Measurements from ENCODE around the gene MYO1B. TPM values are rescaled to one million over a fixed set of nuclear protein-coding genes. Genes with fewer than 3 reads are reported as not detected.

The MYO1B gene
- total RNA-seq, 4 donors from 2014 or later = 16.9 to 43.8 (median 32.9) TPM

DNA sequence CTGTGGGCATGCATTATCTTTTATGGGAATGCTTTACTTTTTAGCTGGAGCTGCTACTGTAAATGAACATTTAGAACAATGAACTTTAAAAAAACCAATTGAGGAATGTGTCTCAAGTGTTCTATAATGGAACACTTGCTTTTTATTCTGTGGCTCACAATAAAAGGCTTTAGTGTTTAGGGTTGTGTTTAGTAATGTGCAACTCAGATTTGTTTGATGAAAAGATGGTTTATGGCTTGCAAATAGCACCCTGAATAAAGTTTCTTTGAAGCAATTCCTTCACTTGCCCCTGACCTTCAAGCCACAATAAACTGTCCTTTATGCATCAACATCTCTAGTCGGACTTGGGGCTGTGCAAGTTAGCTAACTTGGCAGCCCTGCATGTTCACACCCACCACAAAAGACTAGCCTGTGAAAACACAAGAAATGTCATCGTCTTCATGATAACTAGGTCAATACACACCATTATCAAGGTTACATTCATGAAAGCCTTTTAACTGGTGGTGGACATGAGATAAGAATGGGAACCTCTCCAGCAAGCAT, 98.7 kb downstream of the MYO1B start:
- DNase-seq = no peak
- Histone ChIP-seq H3K4me3 (replicated peaks in 1 of 3) (no peak overlapping the region), H3K36me3 (no peaks in the 10 kb centered on the region), H3K9me3 (no peaks in the 10 kb centered on the region), H3K4me1 (no peaks in the 10 kb centered on the region), H3K27ac (no peak overlapping the region), H3K27me3 (no peaks in the 10 kb centered on the region)
- TF ChIP-seq, protein P1, sequence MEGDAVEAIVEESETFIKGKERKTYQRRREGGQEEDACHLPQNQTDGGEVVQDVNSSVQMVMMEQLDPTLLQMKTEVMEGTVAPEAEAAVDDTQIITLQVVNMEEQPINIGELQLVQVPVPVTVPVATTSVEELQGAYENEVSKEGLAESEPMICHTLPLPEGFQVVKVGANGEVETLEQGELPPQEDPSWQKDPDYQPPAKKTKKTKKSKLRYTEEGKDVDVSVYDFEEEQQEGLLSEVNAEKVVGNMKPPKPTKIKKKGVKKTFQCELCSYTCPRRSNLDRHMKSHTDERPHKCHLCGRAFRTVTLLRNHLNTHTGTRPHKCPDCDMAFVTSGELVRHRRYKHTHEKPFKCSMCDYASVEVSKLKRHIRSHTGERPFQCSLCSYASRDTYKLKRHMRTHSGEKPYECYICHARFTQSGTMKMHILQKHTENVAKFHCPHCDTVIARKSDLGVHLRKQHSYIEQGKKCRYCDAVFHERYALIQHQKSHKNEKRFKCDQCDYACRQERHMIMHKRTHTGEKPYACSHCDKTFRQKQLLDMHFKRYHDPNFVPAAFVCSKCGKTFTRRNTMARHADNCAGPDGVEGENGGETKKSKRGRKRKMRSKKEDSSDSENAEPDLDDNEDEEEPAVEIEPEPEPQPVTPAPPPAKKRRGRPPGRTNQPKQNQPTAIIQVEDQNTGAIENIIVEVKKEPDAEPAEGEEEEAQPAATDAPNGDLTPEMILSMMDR (IDR thresholded peaks at IDR 0.05) = no peak
- TF ChIP-seq POLR2A (IDR thresholded peaks at IDR 0.05) = no peak
- WGBS, 2 donors = 62 to 85% methylated on average over 2 of the region's 2 CpGs
- intact Hi-C loops (cut with DNase I) = no loop called here

DNA sequence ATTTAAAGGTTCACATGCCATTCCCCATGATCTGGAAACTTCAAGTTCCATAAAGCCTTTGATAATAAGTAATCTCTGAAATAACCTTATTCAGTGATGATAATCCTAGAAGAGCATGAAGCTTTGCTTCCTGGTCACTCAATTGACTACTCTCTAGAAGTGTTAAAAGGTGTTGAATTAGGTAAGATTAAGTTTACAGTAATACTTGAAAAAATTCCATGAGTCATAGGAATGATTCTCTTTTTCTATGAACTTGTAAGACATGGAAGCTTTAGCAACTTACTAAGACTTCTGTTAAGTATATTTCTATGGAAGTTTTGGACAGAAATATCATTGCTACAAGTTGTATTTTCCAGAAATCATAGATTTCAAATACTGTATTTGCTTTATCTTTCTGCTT, 100.6 kb downstream of the MYO1B start:
- intact Hi-C loops (cut with DNase I) = no loop called here
- no peaks in the 10 kb centered on the region for H3K27me3 ChIP-seq
- H3K27ac ChIP-seq = no peak overlapping the region
- no peaks in the 10 kb centered on the region for H3K9me3 ChIP-seq
- no peaks in the 10 kb centered on the region for H3K36me3 ChIP-seq
- no peak for DNase-seq
- no peak overlapping the region for H3K4me3 ChIP-seq (replicated peaks in 1 of 3)
- no peak for TF ChIP-seq POLR2A (IDR thresholded peaks at IDR 0.05)
- TF ChIP-seq, protein P1 (IDR thresholded peaks at IDR 0.05) = no peak
- no peaks in the 10 kb centered on the region for H3K4me1 ChIP-seq

DNA sequence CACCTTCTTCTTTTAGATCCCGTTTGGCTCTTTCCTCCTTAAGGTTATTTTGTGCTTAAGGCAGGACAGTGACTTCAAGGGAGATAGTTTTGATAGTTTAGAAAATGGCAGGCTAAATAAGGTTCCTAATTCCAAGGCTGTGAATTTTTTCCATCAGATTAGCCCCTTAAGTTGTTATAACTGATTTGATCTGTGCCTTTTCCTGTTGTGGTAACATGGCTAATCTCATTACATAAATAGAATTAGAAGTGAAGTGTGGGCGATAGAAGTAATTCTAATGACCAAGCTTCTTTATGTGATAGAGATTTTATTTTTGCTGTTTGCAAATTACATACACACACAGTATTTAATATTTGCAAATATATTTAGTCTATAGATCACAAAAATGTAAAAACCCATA, 102.0 kb downstream of the MYO1B start:
- 91 to 92% methylated on average over 2 of the region's 2 CpGs for WGBS, 2 donors

DNA sequence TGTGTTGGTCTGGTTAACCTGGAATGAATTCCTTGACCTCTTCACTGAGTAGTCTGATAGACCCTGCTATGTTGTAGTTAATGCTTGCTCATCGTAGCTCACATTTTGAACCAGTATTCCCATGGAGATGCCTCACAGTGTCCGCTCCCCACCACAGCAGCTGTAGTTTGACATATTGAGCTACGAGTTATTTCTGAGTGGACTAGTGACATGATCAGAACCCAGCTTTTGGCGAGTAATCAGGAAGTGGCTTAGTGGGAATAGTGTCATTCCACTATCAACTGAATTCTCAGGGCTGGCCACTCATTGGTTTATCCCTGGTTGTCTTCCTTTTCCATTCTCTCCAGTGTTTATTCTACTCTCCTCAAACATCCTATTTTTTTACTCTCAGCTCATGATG, 102.7 kb downstream of the MYO1B start:
- H3K4me1 ChIP-seq = no peaks in the 10 kb centered on the region
- H3K36me3 ChIP-seq = no peaks in the 10 kb centered on the region
- intact Hi-C loops (cut with DNase I) = no loop called here
- 92 to 93% methylated on average over 4 of the region's 4 CpGs for WGBS, 2 donors
- H3K27me3 ChIP-seq = no peaks in the 10 kb centered on the region
- DNase-seq = no peak
- H3K27ac ChIP-seq = no peak overlapping the region
- TF ChIP-seq POLR2A (IDR thresholded peaks at IDR 0.05) = no peak
- TF ChIP-seq, protein P1 (IDR thresholded peaks at IDR 0.05) = no peak
- no peak overlapping the region for H3K4me3 ChIP-seq (replicated peaks in 1 of 3)
- H3K9me3 ChIP-seq = no peaks in the 10 kb centered on the region

More for the DNA sequence above, 102.0 kb downstream of the MYO1B start:
- H3K36me3 ChIP-seq = no peaks in the 10 kb centered on the region
- no peak for TF ChIP-seq POLR2A (IDR thresholded peaks at IDR 0.05)
- TF ChIP-seq, protein P1 (IDR thresholded peaks at IDR 0.05) = no peak
- no peaks in the 10 kb centered on the region for H3K4me1 ChIP-seq
- H3K27me3 ChIP-seq = no peaks in the 10 kb centered on the region
- no peak overlapping the region for H3K27ac ChIP-seq
- intact Hi-C loops (cut with DNase I) = no loop called here
- H3K9me3 ChIP-seq = no peaks in the 10 kb centered on the region
- DNase-seq = no peak
- H3K4me3 ChIP-seq (replicated peaks in 1 of 3) = no peak overlapping the region

DNA sequence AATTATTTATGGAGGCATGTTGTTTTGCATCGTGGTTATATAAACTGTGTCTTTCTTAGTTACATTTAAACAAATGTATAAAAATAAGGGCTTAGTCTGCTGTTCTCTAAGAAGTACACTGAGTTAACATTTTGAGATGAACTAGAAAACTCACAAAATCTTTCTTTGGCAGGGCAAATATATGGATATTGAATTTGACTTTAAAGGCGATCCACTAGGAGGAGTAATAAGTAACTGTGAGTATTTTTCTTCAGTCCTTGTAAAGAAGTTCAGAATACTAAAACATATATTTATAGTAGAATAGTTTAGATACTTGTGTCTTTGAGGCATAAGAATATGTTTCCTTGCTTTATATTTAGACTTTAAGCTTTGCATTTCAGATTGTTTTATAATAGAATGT, 104.8 kb downstream of the MYO1B start:
- no peaks in the 10 kb centered on the region for H3K9me3 ChIP-seq
- H3K27me3 ChIP-seq = no peaks in the 10 kb centered on the region
- no peaks in the 10 kb centered on the region for H3K36me3 ChIP-seq
- WGBS, 2 donors = 82 to 91% methylated on average over 2 of the region's 2 CpGs
- TF ChIP-seq POLR2A (IDR thresholded peaks at IDR 0.05) = no peak
- TF ChIP-seq, protein P1 (IDR thresholded peaks at IDR 0.05) = no peak
- H3K4me3 ChIP-seq (replicated peaks in 1 of 3) = no peak overlapping the region
- no peak for DNase-seq
- no peaks in the 10 kb centered on the region for H3K4me1 ChIP-seq
- H3K27ac ChIP-seq = no peak overlapping the region
- intact Hi-C loops (cut with DNase I) = no loop called here
